ENCODE measurements around the gene MYMK. TPM values are rescaled to one million over a fixed set of nuclear protein-coding genes. Genes with fewer than 3 reads are reported as not detected.

The MYMK gene
- total RNA-seq, 3 donors from 2014 or later (not counting 1 experiment from before 2014, with no cell fraction given) = not detected

DNA sequence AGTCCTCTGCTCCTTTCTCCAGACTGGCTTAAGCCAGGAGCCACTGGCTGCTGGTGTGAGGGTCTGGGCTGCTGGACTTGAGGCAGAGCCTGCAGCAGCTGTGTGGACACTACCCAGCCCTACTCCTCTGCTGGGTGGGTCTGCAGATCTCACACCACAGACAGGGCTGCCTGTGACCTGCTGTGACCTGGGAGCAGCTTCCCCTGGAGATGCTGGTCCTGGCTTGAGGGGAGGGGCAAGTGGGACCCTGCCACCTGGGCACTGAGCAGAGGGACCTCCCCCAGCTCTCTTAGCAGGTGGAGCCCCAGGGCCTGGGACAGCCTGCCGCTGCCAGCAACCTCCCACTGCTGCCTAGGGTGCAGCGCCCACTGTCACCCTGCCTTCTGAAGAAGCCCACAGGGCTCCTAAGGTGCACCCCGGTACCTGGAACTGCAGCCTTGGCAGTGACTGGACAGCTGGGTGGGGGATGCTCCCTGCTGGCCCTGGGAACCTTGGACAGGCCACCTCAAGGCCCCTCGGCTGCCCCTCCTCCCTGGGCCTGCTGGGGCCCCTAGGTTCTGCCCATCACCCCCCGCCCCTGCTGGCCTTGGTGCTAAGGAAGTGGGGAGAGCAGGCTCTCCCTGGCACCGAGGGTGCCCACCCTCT, 55.9 kb downstream of the MYMK start:
- Mint-ChIP-seq H3K9me3 (no peaks in the 10 kb centered on the region), H3K4me1 (no peaks in the 10 kb centered on the region), H3K27me3 (ENCODE audit: low read depth in 2 of 2) (no peaks in the 10 kb centered on the region), H3K36me3 (no peaks in the 10 kb centered on the region), H3K27ac (no peak overlapping the region), H3K4me3 (no peak overlapping the region)
- TF ChIP-seq CTCF (IDR thresholded peaks at IDR 0.05) = no peak
- no peak overlapping the region for H3K27ac ChIP-seq (ENCODE audit: low read length)
- intact Hi-C loops (cut with micrococcal nuclease) = no loop called here
- H3K4me3 ChIP-seq (ENCODE audit: low read length) = no peak overlapping the region
- DNase-seq (no peak), ATAC-seq (no peak)
- H3K4me1 ChIP-seq (ENCODE audit: control insufficient read depth, insufficient read depth, low read length) = peaks cover 3% of the 10 kb centered on the region
- H3K9me3 ChIP-seq (ENCODE audit: control insufficient read depth, insufficient read depth, low read length) = no peaks in the 10 kb centered on the region
- H3K27me3 ChIP-seq (ENCODE audit: control insufficient read depth, insufficient read depth, low read length) = no peaks in the 10 kb centered on the region
- WGBS (ENCODE audit: insufficient coverage) = 85% methylated on average over 6 of the region's 6 CpGs
- no peaks in the 10 kb centered on the region for H3K36me3 ChIP-seq (ENCODE audit: control insufficient read depth, insufficient read depth, low read length)

DNA sequence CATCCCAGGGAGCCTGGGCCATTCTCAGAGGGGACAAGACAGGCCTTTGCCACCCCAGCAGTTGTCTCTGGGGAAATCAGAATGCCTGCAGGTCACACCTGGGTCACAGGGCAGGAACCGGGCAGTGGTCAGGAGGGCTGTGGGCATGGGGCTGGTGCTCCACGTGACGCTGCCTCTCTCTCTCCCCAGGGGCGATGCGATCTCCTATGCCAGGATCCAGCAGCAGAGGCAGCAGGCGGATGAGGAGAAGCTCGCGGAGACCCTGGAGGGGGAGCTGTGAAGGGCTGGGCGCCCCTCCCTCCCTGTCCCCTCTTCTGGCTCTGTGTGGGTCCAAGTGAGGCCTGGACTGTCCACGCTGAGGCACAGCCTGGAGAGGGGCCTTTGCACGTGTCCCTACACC, 56.4 kb downstream of the MYMK start:
- H3K36me3 ChIP-seq (ENCODE audit: control insufficient read depth, insufficient read depth, low read length) = no peaks in the 10 kb centered on the region
- 93% methylated on average over 11 of the region's 11 CpGs for WGBS (ENCODE audit: insufficient coverage)
- no peak overlapping the region for H3K4me3 ChIP-seq (ENCODE audit: low read length)
- H3K4me1 ChIP-seq (ENCODE audit: control insufficient read depth, insufficient read depth, low read length) = peaks cover 2% of the 10 kb centered on the region
- H3K27ac ChIP-seq (ENCODE audit: low read length) = no peak overlapping the region
- Mint-ChIP-seq H3K27ac (no peak overlapping the region), H3K27me3 (ENCODE audit: low read depth in 2 of 2) (no peaks in the 10 kb centered on the region), H3K36me3 (no peaks in the 10 kb centered on the region), H3K4me3 (no peak overlapping the region), H3K4me1 (no peaks in the 10 kb centered on the region), H3K9me3 (no peaks in the 10 kb centered on the region)
- H3K27me3 ChIP-seq (ENCODE audit: control insufficient read depth, insufficient read depth, low read length) = no peaks in the 10 kb centered on the region
- H3K9me3 ChIP-seq (ENCODE audit: control insufficient read depth, insufficient read depth, low read length) = no peaks in the 10 kb centered on the region
- no peak for DNase-seq
- no peak for ATAC-seq
- no peak for TF ChIP-seq CTCF (IDR thresholded peaks at IDR 0.05)
- intact Hi-C loops (cut with micrococcal nuclease) = no loop called here

DNA sequence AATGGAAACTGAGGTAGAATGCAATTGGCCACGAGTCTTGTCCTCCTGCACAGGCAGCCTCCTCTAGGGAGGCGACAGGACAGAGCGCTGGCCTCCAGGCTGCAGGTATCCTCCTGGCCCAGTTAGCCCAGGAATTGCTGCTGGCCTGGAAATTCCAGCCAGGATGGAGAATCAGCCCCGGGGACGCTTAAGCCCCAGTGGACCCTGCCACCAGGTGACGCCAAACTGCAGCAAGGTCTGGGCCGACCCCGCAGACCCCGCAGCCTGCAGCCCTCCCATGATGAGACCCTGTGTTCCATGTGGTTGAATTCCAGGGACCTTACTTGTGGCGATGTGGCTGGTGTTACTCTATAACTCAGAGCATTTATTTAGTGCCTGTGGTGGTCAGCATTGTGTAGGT, 57.7 kb downstream of the MYMK start:
- no peak overlapping the region for H3K27ac ChIP-seq (ENCODE audit: low read length)
- H3K27me3 ChIP-seq (ENCODE audit: control insufficient read depth, insufficient read depth, low read length) = no peaks in the 10 kb centered on the region
- Mint-ChIP-seq H3K36me3 (no peaks in the 10 kb centered on the region), H3K4me3 (no peak overlapping the region), H3K9me3 (no peaks in the 10 kb centered on the region), H3K4me1 (no peaks in the 10 kb centered on the region), H3K27me3 (ENCODE audit: low read depth in 2 of 2) (no peaks in the 10 kb centered on the region), H3K27ac (no peak overlapping the region)
- no peaks in the 10 kb centered on the region for H3K4me1 ChIP-seq (ENCODE audit: control insufficient read depth, insufficient read depth, low read length)
- H3K4me3 ChIP-seq (ENCODE audit: low read length) = no peak overlapping the region
- no peak for ATAC-seq
- H3K36me3 ChIP-seq (ENCODE audit: control insufficient read depth, insufficient read depth, low read length) = no peaks in the 10 kb centered on the region
- no peaks in the 10 kb centered on the region for H3K9me3 ChIP-seq (ENCODE audit: control insufficient read depth, insufficient read depth, low read length)
- intact Hi-C loops (cut with micrococcal nuclease) = no loop called here
- WGBS (ENCODE audit: insufficient coverage) = 93% methylated on average over 10 of the region's 10 CpGs
- no peak for TF ChIP-seq CTCF (IDR thresholded peaks at IDR 0.05)
- no peak for DNase-seq

DNA sequence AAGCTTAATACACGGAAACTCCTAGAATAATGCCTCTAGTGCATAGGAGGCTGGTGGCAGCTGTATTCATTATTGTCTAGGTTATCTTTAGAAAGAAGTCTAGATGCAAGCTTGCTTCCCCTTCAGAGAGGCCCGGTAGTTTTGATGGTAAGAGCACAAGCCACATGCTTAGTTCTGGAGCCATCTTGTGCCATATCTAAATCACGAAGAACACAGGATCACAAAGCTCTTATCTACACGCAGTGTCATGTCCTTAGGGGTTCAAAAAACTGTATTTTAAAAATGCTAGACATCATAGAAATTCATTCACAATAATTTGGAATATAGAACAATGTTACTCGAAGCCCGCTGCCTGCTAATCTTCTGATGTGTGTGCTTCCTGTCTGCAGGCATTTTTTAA, 58.8 kb downstream of the MYMK start:
- Mint-ChIP-seq H3K4me3 (no peak overlapping the region), H3K9me3 (no peaks in the 10 kb centered on the region), H3K27ac (no peak overlapping the region), H3K36me3 (no peaks in the 10 kb centered on the region), H3K27me3 (ENCODE audit: low read depth in 2 of 2) (no peaks in the 10 kb centered on the region), H3K4me1 (no peaks in the 10 kb centered on the region)
- no peak for DNase-seq
- Histone ChIP-seq H3K27me3 (ENCODE audit: control insufficient read depth, insufficient read depth, low read length) (no peaks in the 10 kb centered on the region), H3K4me3 (ENCODE audit: low read length) (no peak overlapping the region), H3K9me3 (ENCODE audit: control insufficient read depth, insufficient read depth, low read length) (no peaks in the 10 kb centered on the region), H3K27ac (ENCODE audit: low read length) (no peak overlapping the region), H3K36me3 (ENCODE audit: control insufficient read depth, insufficient read depth, low read length) (no peaks in the 10 kb centered on the region), H3K4me1 (ENCODE audit: control insufficient read depth, insufficient read depth, low read length) (peaks cover 6% of the 10 kb centered on the region)
- no peak for ATAC-seq
- no peak for TF ChIP-seq CTCF (IDR thresholded peaks at IDR 0.05)
- WGBS (ENCODE audit: insufficient coverage) = 78% methylated on average over 5 of the region's 6 CpGs
- intact Hi-C loops (cut with micrococcal nuclease) = no loop called here
